ENCODE measurements around the gene MPO. TPM values are rescaled to one million over a fixed set of nuclear protein-coding genes. Genes with fewer than 3 reads are reported as not detected.

Gene MPO
- polyA plus RNA-seq, 2 of the 4 experiments (the other 2 are of a cell fraction), result not detected

DNA sequence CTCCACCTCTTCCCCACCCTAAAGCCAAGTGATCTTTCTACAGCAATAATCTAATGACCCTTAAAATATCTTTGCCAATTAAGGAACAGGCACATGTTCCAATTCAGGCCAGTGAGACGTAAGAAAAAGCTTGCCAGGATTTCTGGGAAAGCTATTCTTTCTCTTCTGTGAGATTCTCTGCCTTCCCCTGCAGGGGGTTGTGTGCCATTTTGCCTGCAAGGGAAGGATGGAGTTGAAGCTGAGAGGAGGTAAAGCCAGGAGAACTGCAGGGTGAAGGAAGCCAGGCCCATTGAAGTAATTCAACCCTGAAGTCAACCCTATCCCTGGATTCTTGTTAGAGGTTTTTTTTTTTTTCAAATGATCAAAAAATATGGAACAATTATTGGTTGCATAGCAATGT, 51.4 kb downstream of the MPO start (continued):
- TF ChIP-seq, protein P1, sequence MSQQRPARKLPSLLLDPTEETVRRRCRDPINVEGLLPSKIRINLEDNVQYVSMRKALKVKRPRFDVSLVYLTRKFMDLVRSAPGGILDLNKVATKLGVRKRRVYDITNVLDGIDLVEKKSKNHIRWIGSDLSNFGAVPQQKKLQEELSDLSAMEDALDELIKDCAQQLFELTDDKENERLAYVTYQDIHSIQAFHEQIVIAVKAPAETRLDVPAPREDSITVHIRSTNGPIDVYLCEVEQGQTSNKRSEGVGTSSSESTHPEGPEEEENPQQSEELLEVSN (IDR thresholded peaks at IDR 0.05; ENCODE audit: borderline replicate concordance, low read depth), result no peak
- TF ChIP-seq, protein P2, sequence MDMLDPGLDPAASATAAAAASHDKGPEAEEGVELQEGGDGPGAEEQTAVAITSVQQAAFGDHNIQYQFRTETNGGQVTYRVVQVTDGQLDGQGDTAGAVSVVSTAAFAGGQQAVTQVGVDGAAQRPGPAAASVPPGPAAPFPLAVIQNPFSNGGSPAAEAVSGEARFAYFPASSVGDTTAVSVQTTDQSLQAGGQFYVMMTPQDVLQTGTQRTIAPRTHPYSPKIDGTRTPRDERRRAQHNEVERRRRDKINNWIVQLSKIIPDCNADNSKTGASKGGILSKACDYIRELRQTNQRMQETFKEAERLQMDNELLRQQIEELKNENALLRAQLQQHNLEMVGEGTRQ (IDR thresholded peaks at IDR 0.05), result no peak
- TF ChIP-seq POLR2A (IDR thresholded peaks at IDR 0.05; ENCODE audit: low read length) (no peak), MAZ (IDR thresholded peaks at IDR 0.05; ENCODE audit: borderline replicate concordance, low read depth, low read length) (no peak), BHLHE40 (IDR thresholded peaks at IDR 0.05; ENCODE audit: low read depth, low read length) (no peak), ZNF302 (CRISPR knock-in tag; IDR thresholded peaks at IDR 0.05) (no peak), GATA3 (IDR thresholded peaks at IDR 0.05; ENCODE audit: borderline replicate concordance) (no peak), HOXB5 (CRISPR knock-in tag; IDR thresholded peaks at IDR 0.05) (no peak), SREBF2 (IDR thresholded peaks at IDR 0.05) (no peak), MAFK (IDR thresholded peaks at IDR 0.05; ENCODE audit: partially characterized antibody) (no peak)
- TF ChIP-seq, protein P3, sequence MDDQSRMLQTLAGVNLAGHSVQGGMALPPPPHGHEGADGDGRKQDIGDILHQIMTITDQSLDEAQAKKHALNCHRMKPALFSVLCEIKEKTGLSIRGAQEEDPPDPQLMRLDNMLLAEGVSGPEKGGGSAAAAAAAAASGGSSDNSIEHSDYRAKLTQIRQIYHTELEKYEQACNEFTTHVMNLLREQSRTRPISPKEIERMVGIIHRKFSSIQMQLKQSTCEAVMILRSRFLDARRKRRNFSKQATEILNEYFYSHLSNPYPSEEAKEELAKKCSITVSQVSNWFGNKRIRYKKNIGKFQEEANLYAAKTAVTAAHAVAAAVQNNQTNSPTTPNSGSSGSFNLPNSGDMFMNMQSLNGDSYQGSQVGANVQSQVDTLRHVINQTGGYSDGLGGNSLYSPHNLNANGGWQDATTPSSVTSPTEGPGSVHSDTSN (IDR thresholded peaks at IDR 0.05), result no peak
- TF ChIP-seq, protein P4, sequence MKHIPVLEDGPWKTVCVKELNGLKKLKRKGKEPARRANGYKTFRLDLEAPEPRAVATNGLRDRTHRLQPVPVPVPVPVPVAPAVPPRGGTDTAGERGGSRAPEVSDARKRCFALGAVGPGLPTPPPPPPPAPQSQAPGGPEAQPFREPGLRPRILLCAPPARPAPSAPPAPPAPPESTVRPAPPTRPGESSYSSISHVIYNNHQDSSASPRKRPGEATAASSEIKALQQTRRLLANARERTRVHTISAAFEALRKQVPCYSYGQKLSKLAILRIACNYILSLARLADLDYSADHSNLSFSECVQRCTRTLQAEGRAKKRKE (CRISPR knock-in tag; IDR thresholded peaks at IDR 0.05; ENCODE audit: low read depth), result no peak

DNA sequence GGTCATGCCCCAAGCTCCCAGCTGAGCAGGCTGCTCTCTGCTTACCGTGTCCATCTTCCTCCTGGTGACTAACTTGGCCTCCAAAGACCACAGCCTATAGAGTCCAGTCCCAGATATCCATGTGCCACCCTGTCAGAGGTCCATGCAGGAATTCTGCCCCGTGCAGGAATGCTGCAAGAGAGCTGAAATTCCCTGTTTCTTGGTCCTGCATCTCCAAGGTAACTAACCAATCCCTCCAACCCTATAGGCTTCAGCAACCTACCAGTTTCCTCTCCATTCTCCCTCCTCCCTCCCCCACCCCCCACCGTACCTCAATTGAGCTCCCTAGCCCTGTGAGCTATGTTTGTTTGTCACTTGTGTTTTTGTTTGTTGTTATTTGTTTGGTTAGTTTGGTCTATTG, 52.1 kb downstream of the MPO start:
- TF ChIP-seq TFCP2L1 (CRISPR knock-in tag; IDR thresholded peaks at IDR 0.05) (no peak), CHD2 (IDR thresholded peaks at IDR 0.05; ENCODE audit: low read length, partially characterized antibody) (no peak), ZFP36 (IDR thresholded peaks at IDR 0.05; ENCODE audit: borderline replicate concordance, partially characterized antibody) (no peak), POLR2A (IDR thresholded peaks at IDR 0.05; ENCODE audit: low read length) (no peak), ZNF302 (CRISPR knock-in tag; IDR thresholded peaks at IDR 0.05) (no peak), EHF (CRISPR knock-in tag; IDR thresholded peaks at IDR 0.05) (no peak), NR3C1 (IDR thresholded peaks at IDR 0.05) (no peak), MYC (IDR thresholded peaks at IDR 0.05; ENCODE audit: borderline replicate concordance, low read length) (no peak), SREBF2 (IDR thresholded peaks at IDR 0.05) (no peak)
- peaks cover 7% of the 10 kb centered on the region; the same call in 1 of the 3 replicates for H3K4me1 ChIP-seq
- H3K4me2 ChIP-seq, result no peak overlapping the region
- H3K9me3 ChIP-seq, result no peaks in the 10 kb centered on the region
- no peak for DNase-seq (ENCODE audit: low read depth in 1 of 2, low spot score in 1 of 2)
- ChIA-PET CTCF (interaction anchor here (1.2 to 7.4 kb wide), 7 partner anchors 9 to 218 kb away, joined by 3 to 69 read pairs (median 4); partner anchors contain the start of genes LPO and MKS1), POLR2A (no interaction called here)
- no peak; a peak in 1 of 6 replicates for ATAC-seq
- FAIRE-seq, result no peak
- 6% methylated on average over 3 of the region's 3 CpGs for WGBS (ENCODE audit: missing lambda C conversion rate)
- no peak overlapping the region for H3K4me3 ChIP-seq
- H3K27ac ChIP-seq, result no peak overlapping the region

DNA sequence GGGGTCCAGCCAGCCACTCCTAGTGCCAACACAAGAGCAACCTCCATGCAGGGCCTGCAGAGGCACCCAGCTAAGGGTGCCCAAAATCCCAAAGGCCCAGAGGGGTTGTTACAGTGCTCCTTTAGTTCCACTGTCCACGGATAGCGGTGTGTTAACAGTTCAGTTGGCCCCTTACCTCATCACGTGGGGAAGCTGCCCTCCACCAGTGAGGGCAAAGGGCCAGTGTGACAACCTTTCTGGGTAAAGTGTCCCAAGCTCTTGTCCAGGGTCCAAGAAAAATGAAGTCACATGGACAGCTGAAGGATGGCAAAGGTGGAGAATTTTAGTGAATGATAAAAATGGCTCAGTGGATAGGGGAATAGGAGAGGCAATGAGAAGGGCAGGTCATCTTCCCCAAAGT, 53.0 kb downstream of the MPO start:
- ChIA-PET CTCF (interaction anchor here (0.7 to 7.4 kb wide), 8 partner anchors 8 to 219 kb away, joined by 3 to 69 read pairs (median 4); partner anchors contain the start of genes LPO and MKS1), POLR2A (no interaction called here)
- Histone ChIP-seq H3K9me3 (no peaks in the 10 kb centered on the region), H3K4me2 (no peak overlapping the region), H3K4me1 (peaks cover 7% of the 10 kb centered on the region; the same call in 1 of the 3 replicates), H3K27ac (no peak overlapping the region), H3K4me3 (no peak overlapping the region)
- WGBS (ENCODE audit: missing lambda C conversion rate), result 39% methylated on average over 3 of the region's 3 CpGs
- FAIRE-seq (no peak), DNase-seq (ENCODE audit: low read depth in 1 of 2, low spot score in 1 of 2) (no peak), ATAC-seq (no peak; a peak in 1 of 6 replicates)
- no peak for TF ChIP-seq MYC (IDR thresholded peaks at IDR 0.05; ENCODE audit: borderline replicate concordance, low read length)
- no peak for TF ChIP-seq EHMT2 (IDR thresholded peaks at IDR 0.05; ENCODE audit: low read depth)
- no peak for TF ChIP-seq PHF8 (IDR thresholded peaks at IDR 0.05; ENCODE audit: borderline replicate concordance, low read depth)
- no peak for TF ChIP-seq ZSCAN20 (CRISPR knock-in tag; IDR thresholded peaks at IDR 0.05)
- TF ChIP-seq HEYL (CRISPR knock-in tag; IDR thresholded peaks at IDR 0.05), result no peak
- TF ChIP-seq CBX8 (IDR thresholded peaks at IDR 0.05), result no peak
- no peak for TF ChIP-seq ZNF302 (CRISPR knock-in tag; IDR thresholded peaks at IDR 0.05)
- TF ChIP-seq, protein P5, sequence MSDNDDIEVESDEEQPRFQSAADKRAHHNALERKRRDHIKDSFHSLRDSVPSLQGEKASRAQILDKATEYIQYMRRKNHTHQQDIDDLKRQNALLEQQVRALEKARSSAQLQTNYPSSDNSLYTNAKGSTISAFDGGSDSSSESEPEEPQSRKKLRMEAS (IDR thresholded peaks at IDR 0.05), result no peak
- no peak for TF ChIP-seq FOSB (CRISPR knock-in tag; IDR thresholded peaks at IDR 0.05)
- TF ChIP-seq MAZ (IDR thresholded peaks at IDR 0.05; ENCODE audit: borderline replicate concordance, low read depth, low read length), result no peak
- no peak for TF ChIP-seq TP53 (CRISPR knock-in tag; IDR thresholded peaks at IDR 0.05)
- TF ChIP-seq, protein P6, sequence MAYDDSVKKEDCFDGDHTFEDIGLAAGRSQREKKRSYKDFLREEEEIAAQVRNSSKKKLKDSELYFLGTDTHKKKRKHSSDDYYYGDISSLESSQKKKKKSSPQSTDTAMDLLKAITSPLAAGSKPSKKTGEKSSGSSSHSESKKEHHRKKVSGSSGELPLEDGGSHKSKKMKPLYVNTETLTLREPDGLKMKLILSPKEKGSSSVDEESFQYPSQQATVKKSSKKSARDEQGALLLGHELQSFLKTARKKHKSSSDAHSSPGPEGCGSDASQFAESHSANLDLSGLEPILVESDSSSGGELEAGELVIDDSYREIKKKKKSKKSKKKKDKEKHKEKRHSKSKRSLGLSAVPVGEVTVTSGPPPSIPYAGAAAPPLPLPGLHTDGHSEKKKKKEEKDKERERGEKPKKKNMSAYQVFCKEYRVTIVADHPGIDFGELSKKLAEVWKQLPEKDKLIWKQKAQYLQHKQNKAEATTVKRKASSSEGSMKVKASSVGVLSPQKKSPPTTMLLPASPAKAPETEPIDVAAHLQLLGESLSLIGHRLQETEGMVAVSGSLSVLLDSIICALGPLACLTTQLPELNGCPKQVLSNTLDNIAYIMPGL (CRISPR knock-in tag; IDR thresholded peaks at IDR 0.05; ENCODE audit: borderline replicate concordance), result no peak
- no peak for TF ChIP-seq SMC3 (IDR thresholded peaks at IDR 0.05)
- no peak for TF ChIP-seq CHD2 (IDR thresholded peaks at IDR 0.05; ENCODE audit: low read length, partially characterized antibody)

Measured in A549 (cell line).